Calu3 (cell line): ENCODE results near the gene SKIL. TPM values are rescaled to one million over a fixed set of nuclear protein-coding genes. Genes with fewer than 3 reads are reported as not detected.
A peak's percentile ranks its signal among the peaks of the same experiment; 100 is the strongest.

Source experiments
- BruUV-seq: library from RNA; stranded (reverse); fragments of 400-500 nt; replicated peaks from 2 replicates; lab custom pipeline; 2021; lab: Mats Ljungman, UMichigan
- CTCF ChIA-PET: fragments of 300-600 bp; sonication (Branson Sonifier 250); formaldehyde crosslinking; loops from one replicate; lab custom pipeline; 2022; ENCODE audit warnings: antibody characterized with exemption; lab: Charles Lee
- DNase-seq: peaks from one replicate; pipeline ENCODE4 v3.0.0; 2022
- H3K27ac Mint-ChIP-seq: one replicate; pipeline ENCODE4 v1.8.0; 2022; ENCODE audit warnings: mixed read lengths; ENCODE audit not compliant: unreplicated experiment
- H3K27me3 Mint-ChIP-seq: one replicate; pipeline ENCODE4 v1.8.0; 2022; ENCODE audit warnings: mixed read lengths; ENCODE audit not compliant: unreplicated experiment
- H3K36me3 Mint-ChIP-seq: one replicate; pipeline ENCODE4 v1.8.0; 2022; ENCODE audit warnings: mild to moderate bottlenecking, moderate library complexity, mixed read lengths; ENCODE audit not compliant: insufficient read depth, unreplicated experiment
- H3K4me1 Mint-ChIP-seq: one replicate; pipeline ENCODE4 v1.8.0; 2022; ENCODE audit warnings: mild to moderate bottlenecking, low read depth, mixed read lengths; ENCODE audit not compliant: unreplicated experiment
- H3K4me3 Mint-ChIP-seq: one replicate; pipeline ENCODE4 v1.8.0; 2022; ENCODE audit warnings: mild to moderate bottlenecking, low read depth, moderate library complexity, mixed read lengths; ENCODE audit not compliant: unreplicated experiment
- H3K9me3 Mint-ChIP-seq: one replicate; pipeline ENCODE4 v1.8.0; 2022; ENCODE audit warnings: low read depth, mixed read lengths; ENCODE audit not compliant: unreplicated experiment
- intact Hi-C: fragments of 100-400 bp; cut with micrococcal nuclease; formaldehyde crosslinking; loops from one replicate; pipeline ENCODE4 v1.10.0; 2022; ENCODE audit not compliant: unreplicated experiment
- total RNA-seq: library from RNA; stranded (reverse); gene quantifications from 2 replicates; pipeline ENCODE4 v1.2.3, GENCODE V29; 2022
- TF ChIP-seq, protein P1 (sequence below): fragments of 200-600 bp; IDR thresholded peaks from one replicate; pipeline ENCODE4 v1.8.0; 2022; ENCODE audit warnings: antibody characterized with exemption; ENCODE audit not compliant: unreplicated experiment

The SKIL gene
- total RNA-seq, 1 experiment from 2014 or later: 265 TPM

DNA sequence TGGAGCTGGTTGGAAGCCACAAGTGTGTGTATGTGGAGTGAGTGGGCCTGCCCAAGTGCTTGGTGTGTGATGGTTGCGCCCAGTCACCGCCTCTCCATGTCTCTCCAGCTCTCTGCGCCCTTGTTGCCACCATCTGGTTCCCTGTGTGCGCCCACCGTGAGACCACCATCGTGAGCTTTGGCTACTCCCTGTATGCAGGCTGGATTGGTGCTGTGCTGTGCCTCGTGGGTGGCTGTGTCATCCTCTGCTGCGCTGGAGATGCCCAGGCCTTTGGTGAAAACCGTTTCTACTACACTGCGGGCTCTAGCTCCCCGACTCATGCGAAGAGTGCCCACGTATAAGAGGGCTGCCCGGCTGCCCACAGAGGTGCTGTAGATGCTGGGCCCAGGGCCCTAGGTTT, 74.9 kb downstream of the SKIL start:
- H3K36me3 Mint-ChIP-seq: no peaks in the 10 kb centered on the region
- no peaks in the 10 kb centered on the region for H3K27me3 Mint-ChIP-seq
- no TSS peak for BruUV-seq
- no peaks in the 10 kb centered on the region for H3K9me3 Mint-ChIP-seq
- intact Hi-C loops: no loop called here
- CTCF ChIA-PET: interaction anchor here (0.6 to 1.7 kb wide), 4 partner anchors 8 to 858 kb away, joined by 3 to 8 read pairs (median 5); no protein-coding TSS in a partner anchor
- no peak overlapping the region for H3K27ac Mint-ChIP-seq
- H3K4me3 Mint-ChIP-seq: no peak overlapping the region
- H3K4me1 Mint-ChIP-seq: peaks cover 18% of the 10 kb centered on the region
- no peak for DNase-seq
- TF ChIP-seq, protein P1, sequence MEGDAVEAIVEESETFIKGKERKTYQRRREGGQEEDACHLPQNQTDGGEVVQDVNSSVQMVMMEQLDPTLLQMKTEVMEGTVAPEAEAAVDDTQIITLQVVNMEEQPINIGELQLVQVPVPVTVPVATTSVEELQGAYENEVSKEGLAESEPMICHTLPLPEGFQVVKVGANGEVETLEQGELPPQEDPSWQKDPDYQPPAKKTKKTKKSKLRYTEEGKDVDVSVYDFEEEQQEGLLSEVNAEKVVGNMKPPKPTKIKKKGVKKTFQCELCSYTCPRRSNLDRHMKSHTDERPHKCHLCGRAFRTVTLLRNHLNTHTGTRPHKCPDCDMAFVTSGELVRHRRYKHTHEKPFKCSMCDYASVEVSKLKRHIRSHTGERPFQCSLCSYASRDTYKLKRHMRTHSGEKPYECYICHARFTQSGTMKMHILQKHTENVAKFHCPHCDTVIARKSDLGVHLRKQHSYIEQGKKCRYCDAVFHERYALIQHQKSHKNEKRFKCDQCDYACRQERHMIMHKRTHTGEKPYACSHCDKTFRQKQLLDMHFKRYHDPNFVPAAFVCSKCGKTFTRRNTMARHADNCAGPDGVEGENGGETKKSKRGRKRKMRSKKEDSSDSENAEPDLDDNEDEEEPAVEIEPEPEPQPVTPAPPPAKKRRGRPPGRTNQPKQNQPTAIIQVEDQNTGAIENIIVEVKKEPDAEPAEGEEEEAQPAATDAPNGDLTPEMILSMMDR: no peak

DNA sequence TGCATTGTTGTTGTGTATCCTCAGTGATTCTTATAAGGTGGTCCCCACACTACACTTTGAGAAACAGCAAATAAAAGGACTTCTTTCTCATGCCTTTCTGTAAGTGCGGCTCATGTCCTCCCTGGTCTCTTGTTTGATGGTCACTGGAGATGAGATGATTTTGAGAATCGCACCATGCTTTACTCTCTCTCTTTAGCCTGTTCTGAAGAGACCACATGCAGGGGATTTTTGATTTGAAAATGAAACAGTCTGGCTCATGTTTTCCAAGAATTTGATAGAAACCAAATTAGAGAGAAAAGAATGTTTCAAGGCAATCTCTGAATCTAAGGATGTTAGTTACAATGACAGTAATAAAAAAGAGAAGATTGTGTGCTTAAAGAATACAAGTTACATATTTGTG, 79.2 kb downstream of the SKIL start:
- no peaks in the 10 kb centered on the region for H3K27me3 Mint-ChIP-seq
- no peak overlapping the region for H3K27ac Mint-ChIP-seq
- intact Hi-C loops: no loop called here
- no peak for DNase-seq
- H3K36me3 Mint-ChIP-seq: no peaks in the 10 kb centered on the region
- CTCF ChIA-PET: no interaction called here
- H3K9me3 Mint-ChIP-seq: no peaks in the 10 kb centered on the region
- BruUV-seq: no TSS peak
- TF ChIP-seq, protein P1: no peak
- H3K4me1 Mint-ChIP-seq: peaks cover 36% of the 10 kb centered on the region
- no peak overlapping the region for H3K4me3 Mint-ChIP-seq

DNA sequence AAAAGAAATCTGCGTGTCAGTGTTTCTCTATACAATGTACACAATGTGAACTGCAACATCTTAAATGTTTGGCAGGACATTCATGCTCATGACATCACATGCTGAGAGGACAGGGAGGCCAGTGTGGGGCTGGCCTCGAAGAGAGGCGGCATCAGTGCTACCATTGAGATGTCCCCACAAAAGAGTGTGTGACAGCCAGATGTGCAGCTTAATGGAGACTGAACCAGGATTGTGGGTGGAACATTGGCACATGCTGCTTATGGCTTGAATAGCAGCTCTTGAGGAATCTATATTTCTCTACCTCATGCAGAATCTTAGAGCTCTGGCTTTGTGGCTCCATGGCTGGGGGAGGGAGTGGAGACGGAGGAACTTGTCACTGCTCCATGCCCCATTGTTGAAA, 79.7 kb downstream of the SKIL start:
- CTCF ChIA-PET: no interaction called here
- TF ChIP-seq, protein P1: no peak
- peaks cover 36% of the 10 kb centered on the region for H3K4me1 Mint-ChIP-seq
- H3K36me3 Mint-ChIP-seq: no peaks in the 10 kb centered on the region
- H3K4me3 Mint-ChIP-seq: no peak overlapping the region
- H3K27me3 Mint-ChIP-seq: no peaks in the 10 kb centered on the region
- no TSS peak for BruUV-seq
- intact Hi-C loops: no loop called here
- H3K27ac Mint-ChIP-seq: no peak overlapping the region
- H3K9me3 Mint-ChIP-seq: no peaks in the 10 kb centered on the region
- no peak for DNase-seq

DNA sequence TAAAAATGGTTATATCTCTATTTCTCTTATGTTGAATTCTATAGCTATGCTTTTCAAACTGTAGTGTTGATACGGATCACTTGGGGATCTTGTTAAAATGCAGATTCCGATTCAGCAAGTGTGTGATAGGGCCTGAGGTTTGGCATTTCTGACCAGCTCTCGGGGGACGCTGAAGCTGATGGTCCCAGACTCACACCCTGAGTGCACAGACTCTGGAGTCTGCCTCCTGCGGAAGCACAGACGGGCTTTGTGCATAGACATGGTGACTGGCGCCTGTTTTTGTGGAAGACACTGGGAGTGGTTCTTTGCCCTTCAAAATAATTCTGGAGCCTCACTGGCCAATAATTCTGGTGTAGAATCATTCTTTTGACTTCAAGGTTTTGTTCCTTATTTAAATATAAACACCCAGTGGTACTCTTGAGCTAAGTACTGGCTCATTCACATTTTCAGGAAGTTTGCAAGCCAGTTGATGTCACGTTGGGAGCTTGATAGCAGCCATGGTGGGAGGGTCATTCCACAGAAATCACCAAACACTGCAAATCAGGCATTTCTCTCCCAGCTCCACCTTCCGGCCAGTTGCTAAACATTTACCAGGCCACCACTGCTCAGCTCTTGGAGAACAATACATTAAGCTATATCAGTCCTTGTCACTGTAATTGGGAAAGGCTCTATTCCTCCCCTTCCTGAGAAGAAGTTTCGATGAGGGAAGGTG, 80.3 kb downstream of the SKIL start:
- Mint-ChIP-seq H3K9me3 (no peaks in the 10 kb centered on the region), H3K27ac (no peak overlapping the region), H3K36me3 (no peaks in the 10 kb centered on the region), H3K27me3 (no peaks in the 10 kb centered on the region), H3K4me3 (no peak overlapping the region), H3K4me1 (peaks cover 36% of the 10 kb centered on the region)
- no TSS peak for BruUV-seq
- TF ChIP-seq, protein P1: peak; percentile 32
- CTCF ChIA-PET: interaction anchor here (0.6 to 1.6 kb wide), 5 partner anchors 9 to 168 kb away, joined by 3 to 5 read pairs (median 3); no protein-coding TSS in a partner anchor
- intact Hi-C loops: loop anchor here (1.0 kb wide), 1 partner anchor 31 kb away; no protein-coding TSS in a partner anchor
- peak; percentile 56 for DNase-seq
